HepG2 (cell line): ENCODE measurements around the gene HERC5. TPM values are rescaled to one million over a fixed set of nuclear protein-coding genes. Genes with fewer than 3 reads are reported as not detected.

Experiments used
- ATAC-seq: fragments of 200-7000 bp; cut with Tn5 transposase; 3 replicates; pipeline ENCODE4 v1.9.1; 2020; ENCODE audit warnings: mild to moderate bottlenecking, moderate library complexity
- BruUV-seq: library from RNA; stranded (reverse); fragments of 400-500 nt; replicated peaks from 2 replicates; lab custom pipeline; 2021; lab: Mats Ljungman, UMichigan
- CTCF ChIA-PET: fragments of 300-600 bp; formaldehyde crosslinking; extraction: SDS; loops from one replicate; lab custom pipeline; 2021; ENCODE audit warnings: low total read pairs, inconsistent platforms, low intra/inter-chr PET ratio; lab: Yijun Ruan, JAX
- POLR2A ChIA-PET: fragments of 350-600 bp; sonication (Branson Sonifier 250); formaldehyde crosslinking; loops from one replicate; lab custom pipeline; 2020; ENCODE audit warnings: antibody characterized with exemption, inconsistent platforms; lab: Yijun Ruan, JAX
- DNase-seq: peaks from one replicate; pipeline ENCODE4 v3.0.0-alpha.2; 2015; ENCODE audit warnings: low spot score
- FAIRE-seq: peaks from 3 replicates; lab custom pipeline; 2011; peaks lifted over from hg19 to GRCh38; lab: Jason Lieb, UNC
- H2AFZ ChIP-seq: one replicate; pipeline ENCODE4 v1.6.1; 2011; ENCODE audit warnings: low read length, inconsistent platforms
- H3K27ac ChIP-seq: fragments of 300-600 bp; 3 replicates; pipeline ENCODE4 v1.8.0; 2011; ENCODE audit warnings: mixed run types, mild to moderate bottlenecking, mixed read lengths, low read length, inconsistent platforms; ENCODE audit not compliant: insufficient read depth; ENCODE audit errors: extremely low read length
- H3K27me3 ChIP-seq, 2 experiments: fragments of 200-600 bp in 1 of 2; 2 replicates in 1 of 2; 3 replicates in 1 of 2; pipeline versions ENCODE4 v1.6.0 to v1.8.0; 2011; ENCODE audit warnings: low read length in 2 of 2, mild to moderate bottlenecking in 2 of 2, moderate library complexity in 2 of 2, inconsistent platforms in 1 of 2; ENCODE audit not compliant: insufficient read depth in 2 of 2, control insufficient read depth in 1 of 2
- H3K36me3 ChIP-seq, 2 experiments: fragments of 200-600 bp in 1 of 2; replicated peaks in 1 of 2; 2 replicates in 1 of 2; 3 replicates in 1 of 2; pipeline versions ENCODE4 v1.5.1 to v1.8.0; 2011; ENCODE audit warnings: low read length in 2 of 2, inconsistent platforms in 1 of 2; ENCODE audit not compliant: insufficient read depth in 2 of 2, control insufficient read depth in 1 of 2
- H3K4me1 ChIP-seq: 2 replicates; pipeline ENCODE4 v1.5.1; 2012; ENCODE audit warnings: low read length, inconsistent platforms; ENCODE audit not compliant: insufficient read depth
- H3K4me2 ChIP-seq: 2 replicates; pipeline ENCODE4 v1.6.0; 2011; ENCODE audit warnings: low read depth, low read length, inconsistent platforms
- H3K4me3 ChIP-seq, 3 experiments: fragments of 200-600 bp in 1 of 3; sonication (generic), shearing (Covaris generic) in 1 of 3; replicated peaks in 1 of 3; 2 replicates each; pipeline ENCODE4 v1.5.1; 2011 to 2016; ENCODE audit warnings: low read length in 3 of 3, inconsistent platforms in 2 of 3, low read depth in 2 of 3, mild to moderate bottlenecking in 2 of 3, control low read depth in 1 of 3, mixed read lengths in 1 of 3; ENCODE audit not compliant: insufficient read depth in 1 of 3
- H3K79me2 ChIP-seq: one replicate; pipeline ENCODE4 v1.6.1; 2011; ENCODE audit warnings: low read length, inconsistent platforms; ENCODE audit not compliant: insufficient read depth
- H3K9ac ChIP-seq: 2 replicates; pipeline ENCODE4 v1.6.0; 2011; ENCODE audit warnings: mild to moderate bottlenecking, low read depth, low read length, inconsistent platforms; ENCODE audit not compliant: insufficient read depth
- H3K9me3 ChIP-seq: 2 replicates; pipeline ENCODE4 v1.5.1; 2012; ENCODE audit warnings: mild to moderate bottlenecking, low read length
- H4K20me1 ChIP-seq: 2 replicates; pipeline ENCODE4 v1.6.0; 2011; ENCODE audit warnings: inconsistent platforms, mild to moderate bottlenecking, low read length, moderate library complexity; ENCODE audit not compliant: insufficient read depth
- PCBP1 ChIP-seq: fragments of 200-400 bp; formaldehyde crosslinking; IDR thresholded peaks from 2 replicates; pipeline ENCODE4 v1.6.1; 2017; ENCODE audit warnings: mild to moderate bottlenecking, low read depth, low read length, borderline replicate concordance
- ZFAT ChIP-seq: sonication (generic); formaldehyde crosslinking; conservative IDR thresholded peaks from 2 replicates; pipeline ENCODE4 v1.8.1; 2023; ENCODE audit warnings: missing genetic modification reagents, inconsistent platforms
- ZNF124 ChIP-seq: sonication (generic); formaldehyde crosslinking; IDR thresholded peaks from 2 replicates; pipeline ENCODE4 v1.4.0; 2020; ENCODE audit warnings: missing genetic modification reagents
- ZNF557 ChIP-seq: sonication (generic); formaldehyde crosslinking; IDR thresholded peaks from 2 replicates; pipeline ENCODE4 v1.4.0; 2020; ENCODE audit warnings: missing genetic modification reagents
- ZNF589 ChIP-seq: sonication (generic); formaldehyde crosslinking; conservative IDR thresholded peaks from 2 replicates; pipeline ENCODE4 v1.8.0; 2022; ENCODE audit warnings: mild to moderate bottlenecking, moderate library complexity, missing genetic modification reagents
- ZNF800 ChIP-seq: sonication (generic); formaldehyde crosslinking; IDR thresholded peaks from 2 replicates; pipeline ENCODE4 v1.4.0; 2020; ENCODE audit warnings: missing genetic modification reagents
- ZNF850 ChIP-seq: sonication (generic); formaldehyde crosslinking; conservative IDR thresholded peaks from 2 replicates; pipeline ENCODE4 v1.9.0; 2021; ENCODE audit warnings: mild to moderate bottlenecking, missing genetic modification reagents
- WGBS: methylation state at CpG from one replicate; pipeline ENCODE4 v1.1.6; 2017; ENCODE audit warnings: low lambda C conversion rate; 5-methylcytosine and 5-hydroxymethylcytosine counted together
- in situ Hi-C: cut with HindIII; loops from 2 replicates; pipeline ENCODE4 v1.10.0; 2017; ENCODE audit warnings: low pct_unique_long_range_greater_than_20kb; ENCODE audit not compliant: extremely low pct_ligation_motif_present
- intact Hi-C: fragments of 100-400 bp; cut with micrococcal nuclease; formaldehyde crosslinking; loops from one replicate; pipeline ENCODE4 v1.10.0; 2022; ENCODE audit not compliant: unreplicated experiment
- polyA plus RNA-seq, 8 experiments: library from polyadenylated mRNA; depleted of rRNA in 3 of 8; stranded (reverse) in 7 of 8; unstranded in 1 of 8; fragments of >200 nt; fragmentation: Illumina TruSeq in 4 of 8; extraction: Trizol in 4 of 8; gene quantifications; 2 replicates each; pipeline versions ENCODE4 v1.2.1 to v1.2.3, GENCODE V29; 2011 to 2016; ENCODE audit warnings: low read depth in 4 of 8, missing spikeins in 1 of 8, mixed read lengths in 1 of 8; ENCODE audit not compliant: insufficient read depth in 1 of 8
- total RNA-seq, 5 experiments: library from RNA; depleted of rRNA; stranded (reverse); fragments of >200 nt; fragmentation: Illumina TruSeq; extraction: Trizol; gene quantifications; 2 replicates each; pipeline ENCODE4 v1.2.3, GENCODE V29; 2016; ENCODE audit warnings: low read depth in 1 of 5

Gene HERC5
- total and polyA plus RNA-seq, 2 of the 13 experiments (the other 11 are each of a cell fraction or from before 2014, with no cell fraction given), result 0.13 to 0.33 TPM

- no peak for FAIRE-seq
- intact Hi-C loops, result no loop called here
Measured at GRCh38 chr4:88533088-88533790, 76.3 kb downstream of the HERC5 start.

GRCh38 chr4:88533937-88534750 is 77.2 kb downstream of the HERC5 start:
- Histone ChIP-seq H3K9ac (no peak overlapping the region), H3K4me2 (no peak overlapping the region)
- in situ Hi-C loops, result loop anchor here (10.0 to 25.0 kb wide), 2 partner anchors 278 to 491 kb away; no protein-coding TSS in a partner anchor
- TF ChIP-seq PCBP1 (no peak), ZFAT (no peak), ZNF589 (no peak), ZNF800 (CRISPR knock-in tag) (no peak), ZNF557 (no peak), ZNF850 (CRISPR knock-in tag) (no peak)
- TF ChIP-seq, all 625 proteins: peak for 0
- Histone ChIP-seq H3K27ac (no peak overlapping the region), H3K79me2 (no peaks in the 10 kb centered on the region), H3K4me1 (peaks cover 4% of the 10 kb centered on the region; the same call in 1 of the 2 replicates), H3K9me3 (no peaks in the 10 kb centered on the region), H4K20me1 (no peaks in the 10 kb centered on the region), H3K36me3 (no peaks in the 10 kb centered on the region), H3K27me3 (no peaks in the 10 kb centered on the region), H3K4me3 (no peak overlapping the region), H2AFZ (no peak overlapping the region)
- DNase-seq (no peak), ATAC-seq (no peak), FAIRE-seq (no peak)
- POLR2A ChIA-PET, result no interaction called here
- CTCF ChIA-PET, result no interaction called here
- 34% methylated on average over 4 of the region's 4 CpGs for WGBS
- intact Hi-C loops, result no loop called here
- BruUV-seq, result no TSS peak

More at GRCh38 chr4:88533088-88533790, 76.3 kb downstream of the HERC5 start:
- no peaks in the 10 kb centered on the region for H4K20me1 ChIP-seq
- in situ Hi-C loops, result loop anchor here (10.0 to 25.0 kb wide), 2 partner anchors 279 to 492 kb away; no protein-coding TSS in a partner anchor
- no peak overlapping the region for H3K4me3 ChIP-seq
- H3K4me1 ChIP-seq, result 0 out of 2 replicates have a peak, but pooled peaks cover 3% of the 10 kb centered on the region
- H3K79me2 ChIP-seq, result no peaks in the 10 kb centered on the region
- H3K9me3 ChIP-seq, result no peaks in the 10 kb centered on the region
- no peak overlapping the region for H2AFZ ChIP-seq
- BruUV-seq, result no TSS peak
- H3K36me3 ChIP-seq, result no peaks in the 10 kb centered on the region
- WGBS, result 48% methylated on average over 6 of the region's 6 CpGs
- H3K27me3 ChIP-seq, result no peaks in the 10 kb centered on the region
- ChIA-PET CTCF (no interaction called here), POLR2A (no interaction called here)
- no peak overlapping the region for H3K9ac ChIP-seq
- TF ChIP-seq ZNF124, result no peak
- ATAC-seq (no peak), DNase-seq (no peak)
- no peak overlapping the region for H3K4me2 ChIP-seq
- H3K27ac ChIP-seq, result no peak overlapping the region
